ENCODE data around the gene VPS37D. TPM values are rescaled to one million over a fixed set of nuclear protein-coding genes. Genes with fewer than 3 reads are reported as not detected.
"Not testable (repeated sequence)": the region's sequence is repeated elsewhere in the genome, so short reads cannot be mapped to it uniquely, and the experiment has no call there.

Gene VPS37D
- total and polyA plus RNA-seq, 2 experiments from 2014 or later = 14.6 to 32.0 TPM

- no peak overlapping the region for H3K27ac ChIP-seq
- H3K9me3 ChIP-seq (ENCODE audit: low read depth) = no peaks in the 10 kb centered on the region
- H3K4me3 ChIP-seq = no peak overlapping the region
- no peak for TF ChIP-seq CTCF (IDR thresholded peaks at IDR 0.05; ENCODE audit: low read depth, low read length)
- DNase-seq (ENCODE audit: low read depth in 1 of 2, low spot score in 1 of 2) = no peak
- no peaks in the 10 kb centered on the region for H3K27me3 ChIP-seq
- peaks cover 6% of the 10 kb centered on the region for H3K4me1 ChIP-seq (ENCODE audit: low read depth)
- no peaks in the 10 kb centered on the region for H3K36me3 ChIP-seq
Observed at GRCh38 chr7:73705551-73705920, 37.9 kb downstream of the VPS37D start.

- H3K4me1 ChIP-seq (ENCODE audit: low read depth) = peaks cover 6% of the 10 kb centered on the region
- no peak overlapping the region for H3K27ac ChIP-seq
- DNase-seq (ENCODE audit: low read depth in 1 of 2, low spot score in 1 of 2) = no peak
- no peak overlapping the region for H3K4me3 ChIP-seq
- no peaks in the 10 kb centered on the region for H3K36me3 ChIP-seq
- no peaks in the 10 kb centered on the region for H3K9me3 ChIP-seq (ENCODE audit: low read depth)
- H3K27me3 ChIP-seq = no peaks in the 10 kb centered on the region
- TF ChIP-seq CTCF (IDR thresholded peaks at IDR 0.05; ENCODE audit: low read depth, low read length) = no peak
Observed at GRCh38 chr7:73706126-73707044, 38.8 kb downstream of the VPS37D start.

- H3K36me3 ChIP-seq = no peaks in the 10 kb centered on the region
- no peak for DNase-seq (ENCODE audit: low read depth in 1 of 2, low spot score in 1 of 2)
- no peak overlapping the region for H3K4me3 ChIP-seq
- no peaks in the 10 kb centered on the region for H3K27me3 ChIP-seq
- no peak for TF ChIP-seq CTCF (IDR thresholded peaks at IDR 0.05; ENCODE audit: low read depth, low read length)
- H3K27ac ChIP-seq = no peak overlapping the region
- no peaks in the 10 kb centered on the region for H3K9me3 ChIP-seq (ENCODE audit: low read depth)
- H3K4me1 ChIP-seq (ENCODE audit: low read depth) = peaks cover 6% of the 10 kb centered on the region
Observed at GRCh38 chr7:73707045-73707631, 39.5 kb downstream of the VPS37D start.

GRCh38 chr7:73708961-73709549 lies 41.4 kb downstream of the VPS37D start:
- DNase-seq (ENCODE audit: low read depth in 1 of 2, low spot score in 1 of 2) = no peak
- Histone ChIP-seq H3K27ac (no peak overlapping the region), H3K36me3 (no peaks in the 10 kb centered on the region), H3K27me3 (no peaks in the 10 kb centered on the region), H3K4me3 (no peak overlapping the region), H3K4me1 (ENCODE audit: low read depth) (no peaks in the 10 kb centered on the region), H3K9me3 (ENCODE audit: low read depth) (no peaks in the 10 kb centered on the region)
- TF ChIP-seq CTCF (IDR thresholded peaks at IDR 0.05; ENCODE audit: low read depth, low read length) = no peak

GRCh38 chr7:73712773-73713172 lies 45.1 kb downstream of the VPS37D start:
- Histone ChIP-seq H3K27ac (no peak overlapping the region), H3K36me3 (no peaks in the 10 kb centered on the region)
- TF ChIP-seq CTCF (IDR thresholded peaks at IDR 0.05; ENCODE audit: low read depth, low read length) = no peak

GRCh38 chr7:73713319-73713718 lies 45.7 kb downstream of the VPS37D start:
- H3K4me3 ChIP-seq; H3K9me3 ChIP-seq (ENCODE audit: low read depth); DNase-seq (ENCODE audit: low read depth in 1 of 2, low spot score in 1 of 2); H3K36me3 ChIP-seq; H3K27me3 ChIP-seq; H3K4me1 ChIP-seq (ENCODE audit: low read depth); H3K27ac ChIP-seq: not testable (repeated sequence)

More at GRCh38 chr7:73712773-73713172, 45.1 kb downstream of the VPS37D start:
- Histone ChIP-seq H3K4me1 (ENCODE audit: low read depth) (no peaks in the 10 kb centered on the region), H3K27me3 (no peaks in the 10 kb centered on the region), H3K9me3 (ENCODE audit: low read depth) (no peaks in the 10 kb centered on the region), H3K4me3 (no peak overlapping the region)
- no peak for DNase-seq (ENCODE audit: low read depth in 1 of 2, low spot score in 1 of 2)
